Peyer's patch (tissue), 4 donors: Measurements from ENCODE around the gene SOS2. TPM values are rescaled to one million over a fixed set of nuclear protein-coding genes. Genes with fewer than 3 reads are reported as not detected.
A peak's percentile ranks its signal among the peaks of the same experiment; 100 is the strongest.

ENCODE experiments used
- DNase-seq, 3 donors: peaks; one replicate each; pipeline ENCODE4 v3.0.0-alpha.2; 2017 to 2019
- H3K27ac ChIP-seq, 4 donors: fragments of 200-600 bp; sonication (generic); one replicate each; pipeline ENCODE4 v1.5.1; 2016 to 2019
- H3K27me3 ChIP-seq, 2 donors: fragments of 200-600 bp; sonication (generic); one replicate each; pipeline ENCODE4 v1.5.1; 2019
- H3K36me3 ChIP-seq, 3 donors: fragments of 200-600 bp; sonication (generic); one replicate each; pipeline ENCODE4 v1.5.1; 2016 to 2019
- H3K4me1 ChIP-seq, 4 donors: fragments of 200-600 bp; sonication (generic); one replicate each; pipeline ENCODE4 v1.5.1; 2016 to 2019
- H3K4me3 ChIP-seq, 4 donors: fragments of 200-600 bp; sonication (generic); 1 replicate in 3 of 4; 2 replicates in 1 of 4; pipeline ENCODE4 v1.5.1; 2016 to 2019; ENCODE audit warnings: mild to moderate bottlenecking in 1 of 4
- H3K9me3 ChIP-seq, 4 donors: fragments of 200-600 bp; sonication (generic); one replicate each; pipeline ENCODE4 v1.5.1; 2016 to 2019; ENCODE audit warnings: mild to moderate bottlenecking in 1 of 4
- CTCF ChIP-seq, 6 experiments: fragments of 450-650 bp in 4 of 6; fragments of 200-600 bp in 2 of 6; sonication (generic) in 1 of 6; IDR thresholded peaks; one replicate each; pipeline ENCODE4 v1.5.1; 2017 to 2019; ENCODE audit warnings: antibody characterized with exemption in 6 of 6, mild to moderate bottlenecking in 3 of 6, moderate library complexity in 1 of 6
- POLR2A ChIP-seq, 2 donors: fragments of 450-650 bp; IDR thresholded peaks; one replicate each; pipeline ENCODE4 v1.5.1; 2017; ENCODE audit warnings: antibody characterized with exemption in 2 of 2, mild to moderate bottlenecking in 2 of 2, moderate library complexity in 2 of 2
- total RNA-seq, 4 donors: library from RNA; depleted of rRNA; stranded (reverse); fragments of >200 nt; gene quantifications; one replicate each; pipeline ENCODE4 v1.1.0, GENCODE V29; 2016

Gene SOS2
- total RNA-seq, 4 donors from 2014 or later, result 41.7 to 57.1 (median 53.9) TPM

GRCh38 chr14:50139192-50139591 lies 92.2 kb downstream of the SOS2 start:
- Histone ChIP-seq H3K9me3 (no peaks in the 10 kb centered on the region), H3K4me1 (no peaks in the 10 kb centered on the region), H3K27ac (no peak overlapping the region), H3K36me3 (peaks cover 0 to 38% (median 0%) of the 10 kb centered on the region in 3 donors), H3K27me3 (no peaks in the 10 kb centered on the region), H3K4me3 (no peak overlapping the region)
- no peak for TF ChIP-seq CTCF (IDR thresholded peaks at IDR 0.05)
- TF ChIP-seq POLR2A (IDR thresholded peaks at IDR 0.05), result no peak
- no peak for DNase-seq

DNA sequence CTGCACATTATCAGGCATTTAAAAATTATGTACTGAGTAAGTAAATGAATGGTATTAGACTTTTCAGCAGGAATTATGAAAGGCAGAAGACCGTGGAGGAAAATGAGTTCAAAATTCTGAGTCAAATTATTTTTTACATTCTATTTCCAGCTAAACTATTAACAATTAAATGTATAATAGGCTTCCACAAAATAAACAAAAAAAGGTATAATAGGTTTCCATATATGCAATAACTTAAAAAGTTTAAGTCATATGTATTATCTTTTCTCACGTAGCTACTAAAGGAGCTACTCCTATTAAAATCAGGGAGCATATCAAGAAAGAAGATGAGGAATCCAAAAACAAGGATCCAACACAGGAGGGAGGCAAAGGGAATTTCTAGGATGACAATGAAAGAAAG lies 103.6 kb downstream of the SOS2 start:
- TF ChIP-seq POLR2A (IDR thresholded peaks at IDR 0.05) (no peak), CTCF (IDR thresholded peaks at IDR 0.05) (no peak)
- DNase-seq, result no peak
- no peaks in the 10 kb centered on the region for H3K9me3 ChIP-seq
- peaks cover 0 to 66% (median 0%) of the 10 kb centered on the region in 3 donors for H3K36me3 ChIP-seq
- no peaks in the 10 kb centered on the region for H3K27me3 ChIP-seq
- H3K4me3 ChIP-seq, result no peak overlapping the region
- no peaks in the 10 kb centered on the region for H3K4me1 ChIP-seq
- no peak overlapping the region for H3K27ac ChIP-seq

DNA sequence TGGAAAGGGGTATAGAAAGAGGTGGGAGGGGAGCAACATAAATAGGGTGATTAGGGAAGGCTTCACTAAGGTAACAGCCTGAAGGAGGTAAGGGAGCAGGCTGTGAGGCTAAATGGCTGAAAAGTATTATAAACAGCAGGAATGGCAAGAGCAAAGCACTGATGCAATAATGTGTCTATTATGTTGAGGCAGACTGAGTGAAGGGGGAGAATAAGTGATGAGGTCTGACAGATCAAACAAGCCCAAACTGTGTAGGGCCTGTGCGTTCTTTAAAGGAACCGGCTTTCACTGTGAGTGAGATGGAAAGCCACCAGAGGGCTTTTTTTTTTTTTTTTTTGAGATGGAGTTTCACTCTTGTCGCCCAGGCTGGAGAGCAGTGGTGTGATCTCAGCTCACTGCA lies 108.3 kb downstream of the SOS2 start:
- no peaks in the 10 kb centered on the region for H3K4me1 ChIP-seq
- no peak overlapping the region for H3K4me3 ChIP-seq
- no peak overlapping the region for H3K27ac ChIP-seq
- DNase-seq, result no peak
- no peak for TF ChIP-seq CTCF (IDR thresholded peaks at IDR 0.05)
- no peak for TF ChIP-seq POLR2A (IDR thresholded peaks at IDR 0.05)
- H3K36me3 ChIP-seq, result peaks cover 0 to 44% (median 0%) of the 10 kb centered on the region in 3 donors
- no peaks in the 10 kb centered on the region for H3K9me3 ChIP-seq
- no peaks in the 10 kb centered on the region for H3K27me3 ChIP-seq

DNA sequence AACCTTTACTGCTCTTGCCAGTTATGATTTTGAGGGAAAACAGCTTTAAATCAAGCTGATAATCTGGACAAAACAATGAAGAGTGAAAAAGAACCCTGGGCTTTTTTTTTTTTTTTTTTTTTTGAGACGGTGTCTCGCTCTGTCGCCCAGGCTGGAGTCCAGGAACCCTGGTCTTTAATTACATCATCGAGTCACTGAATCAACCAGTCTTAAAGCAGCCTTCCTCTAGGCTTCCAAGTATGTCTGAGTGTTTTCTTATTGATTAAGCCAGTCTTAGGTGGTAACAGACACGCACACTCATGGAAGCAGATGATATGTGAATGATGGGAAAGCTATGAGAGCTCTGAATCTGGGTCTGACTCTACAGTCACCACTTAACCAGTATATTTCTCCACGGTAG lies 109.1 kb downstream of the SOS2 start:
- no peak for TF ChIP-seq POLR2A (IDR thresholded peaks at IDR 0.05)
- no peak for TF ChIP-seq CTCF (IDR thresholded peaks at IDR 0.05)
- Histone ChIP-seq H3K4me3 (no peak overlapping the region), H3K4me1 (no peaks in the 10 kb centered on the region), H3K36me3 (peaks cover 0 to 36% (median 0%) of the 10 kb centered on the region in 3 donors), H3K27me3 (no peaks in the 10 kb centered on the region), H3K9me3 (no peaks in the 10 kb centered on the region), H3K27ac (no peak overlapping the region)
- no peak for DNase-seq

DNA sequence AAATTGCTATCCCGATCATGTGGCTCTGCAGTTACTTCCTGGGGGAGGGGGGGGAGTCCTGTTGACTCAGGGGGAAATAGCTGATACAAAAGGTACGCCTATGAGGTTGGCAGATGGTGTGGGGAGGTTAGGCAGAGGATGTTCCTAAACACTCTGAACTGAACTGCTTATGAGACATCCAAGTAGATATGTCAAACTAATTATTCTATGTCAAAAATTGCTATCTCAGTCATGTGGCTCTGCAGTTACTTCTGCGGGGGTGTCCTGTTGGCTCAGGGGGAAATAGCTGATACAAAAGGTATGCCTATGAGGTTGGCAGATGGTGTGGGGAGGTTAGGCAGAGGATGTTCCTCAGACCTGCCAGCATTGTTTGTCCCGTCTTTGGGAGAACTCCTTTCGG lies 109.9 kb downstream of the SOS2 start:
- no peak for TF ChIP-seq CTCF (IDR thresholded peaks at IDR 0.05)
- TF ChIP-seq POLR2A (IDR thresholded peaks at IDR 0.05), result no peak
- Histone ChIP-seq H3K27ac (no peak overlapping the region), H3K9me3 (no peaks in the 10 kb centered on the region), H3K4me1 (no peaks in the 10 kb centered on the region), H3K36me3 (peaks cover 0 to 31% (median 0%) of the 10 kb centered on the region in 3 donors), H3K27me3 (no peaks in the 10 kb centered on the region), H3K4me3 (no peak overlapping the region)
- no peak for DNase-seq

GRCh38 chr14:50117456-50117855 lies 113.9 kb downstream of the SOS2 start:
- no peaks in the 10 kb centered on the region for H3K27me3 ChIP-seq
- no peak for DNase-seq
- H3K36me3 ChIP-seq, result peaks cover 0 to 29% (median 0%) of the 10 kb centered on the region in 3 donors
- H3K4me1 ChIP-seq, result peaks cover 0 to 14% (median 2%) of the 10 kb centered on the region in 4 donors
- TF ChIP-seq CTCF (IDR thresholded peaks at IDR 0.05) (no peak), POLR2A (IDR thresholded peaks at IDR 0.05) (no peak)
- no peak overlapping the region for H3K4me3 ChIP-seq
- H3K9me3 ChIP-seq, result no peaks in the 10 kb centered on the region
- H3K27ac ChIP-seq, result peak overlapping the region in 1 of 4 donors; percentile 90
